Measurements from ENCODE around the gene NEO1.

DNA sequence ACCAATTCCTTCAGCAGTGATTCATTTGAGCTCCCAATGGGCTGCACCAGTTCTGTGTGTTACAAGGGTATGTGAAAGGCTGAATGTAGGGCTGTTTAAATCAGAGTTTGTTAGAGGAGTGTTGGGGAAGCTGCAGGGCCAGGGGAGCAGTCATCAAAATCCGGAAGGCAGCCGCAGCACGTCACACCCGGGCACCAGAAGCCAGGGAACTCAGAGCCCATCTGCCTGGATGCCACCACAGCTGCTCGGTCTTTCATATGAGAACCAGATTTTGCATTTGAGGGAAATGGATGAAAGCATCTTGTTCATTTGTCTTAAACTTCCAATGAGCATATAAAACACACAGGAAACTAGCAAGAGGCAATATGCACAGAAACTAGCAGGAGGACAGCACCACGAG lies 24.2 kb upstream of the NEO1 start:
- no peak for TF ChIP-seq CTCF (IDR thresholded peaks at IDR 0.05; ENCODE audit: low read depth, low read length, missing input control)
- TF ChIP-seq, protein P1, sequence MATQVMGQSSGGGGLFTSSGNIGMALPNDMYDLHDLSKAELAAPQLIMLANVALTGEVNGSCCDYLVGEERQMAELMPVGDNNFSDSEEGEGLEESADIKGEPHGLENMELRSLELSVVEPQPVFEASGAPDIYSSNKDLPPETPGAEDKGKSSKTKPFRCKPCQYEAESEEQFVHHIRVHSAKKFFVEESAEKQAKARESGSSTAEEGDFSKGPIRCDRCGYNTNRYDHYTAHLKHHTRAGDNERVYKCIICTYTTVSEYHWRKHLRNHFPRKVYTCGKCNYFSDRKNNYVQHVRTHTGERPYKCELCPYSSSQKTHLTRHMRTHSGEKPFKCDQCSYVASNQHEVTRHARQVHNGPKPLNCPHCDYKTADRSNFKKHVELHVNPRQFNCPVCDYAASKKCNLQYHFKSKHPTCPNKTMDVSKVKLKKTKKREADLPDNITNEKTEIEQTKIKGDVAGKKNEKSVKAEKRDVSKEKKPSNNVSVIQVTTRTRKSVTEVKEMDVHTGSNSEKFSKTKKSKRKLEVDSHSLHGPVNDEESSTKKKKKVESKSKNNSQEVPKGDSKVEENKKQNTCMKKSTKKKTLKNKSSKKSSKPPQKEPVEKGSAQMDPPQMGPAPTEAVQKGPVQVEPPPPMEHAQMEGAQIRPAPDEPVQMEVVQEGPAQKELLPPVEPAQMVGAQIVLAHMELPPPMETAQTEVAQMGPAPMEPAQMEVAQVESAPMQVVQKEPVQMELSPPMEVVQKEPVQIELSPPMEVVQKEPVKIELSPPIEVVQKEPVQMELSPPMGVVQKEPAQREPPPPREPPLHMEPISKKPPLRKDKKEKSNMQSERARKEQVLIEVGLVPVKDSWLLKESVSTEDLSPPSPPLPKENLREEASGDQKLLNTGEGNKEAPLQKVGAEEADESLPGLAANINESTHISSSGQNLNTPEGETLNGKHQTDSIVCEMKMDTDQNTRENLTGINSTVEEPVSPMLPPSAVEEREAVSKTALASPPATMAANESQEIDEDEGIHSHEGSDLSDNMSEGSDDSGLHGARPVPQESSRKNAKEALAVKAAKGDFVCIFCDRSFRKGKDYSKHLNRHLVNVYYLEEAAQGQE (IDR thresholded peaks at IDR 0.05): no peak
- TF ChIP-seq RAD21 (IDR thresholded peaks at IDR 0.05): no peak
- no peak for TF ChIP-seq TAF1 (conservative IDR thresholded peaks at IDR 0.05)
- TF ChIP-seq HNF4A (conservative IDR thresholded peaks at IDR 0.05): no peak
- no peak for TF ChIP-seq GABPA (IDR thresholded peaks at IDR 0.05 in 1 of 2, conservative IDR thresholded peaks at IDR 0.05 in 1 of 2)
- TF ChIP-seq SP1 (IDR thresholded peaks at IDR 0.05): no peak
- no peak for TF ChIP-seq YY1 (IDR thresholded peaks at IDR 0.05)
- TF ChIP-seq, protein P2, sequence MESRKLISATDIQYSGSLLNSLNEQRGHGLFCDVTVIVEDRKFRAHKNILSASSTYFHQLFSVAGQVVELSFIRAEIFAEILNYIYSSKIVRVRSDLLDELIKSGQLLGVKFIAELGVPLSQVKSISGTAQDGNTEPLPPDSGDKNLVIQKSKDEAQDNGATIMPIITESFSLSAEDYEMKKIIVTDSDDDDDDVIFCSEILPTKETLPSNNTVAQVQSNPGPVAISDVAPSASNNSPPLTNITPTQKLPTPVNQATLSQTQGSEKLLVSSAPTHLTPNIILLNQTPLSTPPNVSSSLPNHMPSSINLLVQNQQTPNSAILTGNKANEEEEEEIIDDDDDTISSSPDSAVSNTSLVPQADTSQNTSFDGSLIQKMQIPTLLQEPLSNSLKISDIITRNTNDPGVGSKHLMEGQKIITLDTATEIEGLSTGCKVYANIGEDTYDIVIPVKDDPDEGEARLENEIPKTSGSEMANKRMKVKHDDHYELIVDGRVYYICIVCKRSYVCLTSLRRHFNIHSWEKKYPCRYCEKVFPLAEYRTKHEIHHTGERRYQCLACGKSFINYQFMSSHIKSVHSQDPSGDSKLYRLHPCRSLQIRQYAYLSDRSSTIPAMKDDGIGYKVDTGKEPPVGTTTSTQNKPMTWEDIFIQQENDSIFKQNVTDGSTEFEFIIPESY (IDR thresholded peaks at IDR 0.05): no peak
- no peak for TF ChIP-seq FOXA2 (IDR thresholded peaks at IDR 0.05)
- TF ChIP-seq, protein P3, sequence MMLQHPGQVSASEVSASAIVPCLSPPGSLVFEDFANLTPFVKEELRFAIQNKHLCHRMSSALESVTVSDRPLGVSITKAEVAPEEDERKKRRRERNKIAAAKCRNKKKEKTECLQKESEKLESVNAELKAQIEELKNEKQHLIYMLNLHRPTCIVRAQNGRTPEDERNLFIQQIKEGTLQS (IDR thresholded peaks at IDR 0.05): no peak
- TF ChIP-seq EGR1 (IDR thresholded peaks at IDR 0.05; ENCODE audit: low read depth in 2 of 2): no peak
- no peak for TF ChIP-seq JUND (IDR thresholded peaks at IDR 0.05)
